Measurements from ENCODE around the gene KCNG2. TPM values are rescaled to one million over a fixed set of nuclear protein-coding genes. Genes with fewer than 3 reads are reported as not detected.
A peak's percentile ranks its signal among the peaks of the same experiment; 100 is the strongest.
"Not testable (repeated sequence)": the region's sequence is repeated elsewhere in the genome, so short reads cannot be mapped to it uniquely, and the experiment has no call there.

Gene KCNG2
- total and polyA plus RNA-seq, 4 donors, result 0.03 to 0.23 (median 0.08) TPM; not detected in 1

GRCh38 chr18:79864006-79864725 lies 66.4 kb downstream of the KCNG2 start:
- peak; percentile 13 for DNase-seq (ENCODE audit: low spot score)
- Histone ChIP-seq H3K27me3 (ENCODE audit: control insufficient read depth in 4 of 4, insufficient read depth in 4 of 4, low read length in 3 of 4) (no peaks in the 10 kb centered on the region), H3K9me3 (ENCODE audit: control insufficient read depth in 4 of 4, low read length in 3 of 4) (peaks cover 0 to 2% (median 0%) of the 10 kb centered on the region in 4 donors), H3K4me3 (ENCODE audit: low read depth in 1 of 3, low read length in 3 of 3) (no peak overlapping the region), H3K36me3 (ENCODE audit: control insufficient read depth in 4 of 4, insufficient read depth in 3 of 4, low read depth in 1 of 4, low read length in 3 of 4) (no peaks in the 10 kb centered on the region), H3K9ac (ENCODE audit: low read depth in 1 of 2, low read length in 2 of 2) (no peak overlapping the region), H3K4me1 (ENCODE audit: control insufficient read depth in 4 of 4, insufficient read depth in 4 of 4, low read length in 3 of 4) (no peaks in the 10 kb centered on the region), H3K27ac (ENCODE audit: low read depth in 1 of 2, low read length in 2 of 2) (no peak overlapping the region)
- WGBS, result 71% methylated on average over 74 of the region's 74 CpGs
- no peak for TF ChIP-seq JUND (IDR thresholded peaks at IDR 0.05)
- no peak for TF ChIP-seq HNF4G (IDR thresholded peaks at IDR 0.05)
- no peak for TF ChIP-seq GABPA (IDR thresholded peaks at IDR 0.05 in 1 of 2, conservative IDR thresholded peaks at IDR 0.05 in 1 of 2)
- no peak for TF ChIP-seq YY1 (IDR thresholded peaks at IDR 0.05)
- TF ChIP-seq MAX (IDR thresholded peaks at IDR 0.05), result no peak
- no peak for TF ChIP-seq REST (IDR thresholded peaks at IDR 0.05)
- TF ChIP-seq RAD21 (IDR thresholded peaks at IDR 0.05), result no peak
- TF ChIP-seq HNF4A (conservative IDR thresholded peaks at IDR 0.05), result no peak
- TF ChIP-seq, protein P1, sequence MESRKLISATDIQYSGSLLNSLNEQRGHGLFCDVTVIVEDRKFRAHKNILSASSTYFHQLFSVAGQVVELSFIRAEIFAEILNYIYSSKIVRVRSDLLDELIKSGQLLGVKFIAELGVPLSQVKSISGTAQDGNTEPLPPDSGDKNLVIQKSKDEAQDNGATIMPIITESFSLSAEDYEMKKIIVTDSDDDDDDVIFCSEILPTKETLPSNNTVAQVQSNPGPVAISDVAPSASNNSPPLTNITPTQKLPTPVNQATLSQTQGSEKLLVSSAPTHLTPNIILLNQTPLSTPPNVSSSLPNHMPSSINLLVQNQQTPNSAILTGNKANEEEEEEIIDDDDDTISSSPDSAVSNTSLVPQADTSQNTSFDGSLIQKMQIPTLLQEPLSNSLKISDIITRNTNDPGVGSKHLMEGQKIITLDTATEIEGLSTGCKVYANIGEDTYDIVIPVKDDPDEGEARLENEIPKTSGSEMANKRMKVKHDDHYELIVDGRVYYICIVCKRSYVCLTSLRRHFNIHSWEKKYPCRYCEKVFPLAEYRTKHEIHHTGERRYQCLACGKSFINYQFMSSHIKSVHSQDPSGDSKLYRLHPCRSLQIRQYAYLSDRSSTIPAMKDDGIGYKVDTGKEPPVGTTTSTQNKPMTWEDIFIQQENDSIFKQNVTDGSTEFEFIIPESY (IDR thresholded peaks at IDR 0.05), result no peak
- TF ChIP-seq EGR1 (IDR thresholded peaks at IDR 0.05; ENCODE audit: low read depth in 2 of 2), result no peak
- no peak for TF ChIP-seq FOXA1 (IDR thresholded peaks at IDR 0.05)
- TF ChIP-seq, protein P2, sequence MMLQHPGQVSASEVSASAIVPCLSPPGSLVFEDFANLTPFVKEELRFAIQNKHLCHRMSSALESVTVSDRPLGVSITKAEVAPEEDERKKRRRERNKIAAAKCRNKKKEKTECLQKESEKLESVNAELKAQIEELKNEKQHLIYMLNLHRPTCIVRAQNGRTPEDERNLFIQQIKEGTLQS (IDR thresholded peaks at IDR 0.05), result no peak
- TF ChIP-seq NR2F2 (IDR thresholded peaks at IDR 0.05), result no peak
- TF ChIP-seq, protein P3, sequence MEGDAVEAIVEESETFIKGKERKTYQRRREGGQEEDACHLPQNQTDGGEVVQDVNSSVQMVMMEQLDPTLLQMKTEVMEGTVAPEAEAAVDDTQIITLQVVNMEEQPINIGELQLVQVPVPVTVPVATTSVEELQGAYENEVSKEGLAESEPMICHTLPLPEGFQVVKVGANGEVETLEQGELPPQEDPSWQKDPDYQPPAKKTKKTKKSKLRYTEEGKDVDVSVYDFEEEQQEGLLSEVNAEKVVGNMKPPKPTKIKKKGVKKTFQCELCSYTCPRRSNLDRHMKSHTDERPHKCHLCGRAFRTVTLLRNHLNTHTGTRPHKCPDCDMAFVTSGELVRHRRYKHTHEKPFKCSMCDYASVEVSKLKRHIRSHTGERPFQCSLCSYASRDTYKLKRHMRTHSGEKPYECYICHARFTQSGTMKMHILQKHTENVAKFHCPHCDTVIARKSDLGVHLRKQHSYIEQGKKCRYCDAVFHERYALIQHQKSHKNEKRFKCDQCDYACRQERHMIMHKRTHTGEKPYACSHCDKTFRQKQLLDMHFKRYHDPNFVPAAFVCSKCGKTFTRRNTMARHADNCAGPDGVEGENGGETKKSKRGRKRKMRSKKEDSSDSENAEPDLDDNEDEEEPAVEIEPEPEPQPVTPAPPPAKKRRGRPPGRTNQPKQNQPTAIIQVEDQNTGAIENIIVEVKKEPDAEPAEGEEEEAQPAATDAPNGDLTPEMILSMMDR (IDR thresholded peaks at IDR 0.05; ENCODE audit: low read depth, low read length, missing input control), result no peak
- no peak for TF ChIP-seq TAF1 (conservative IDR thresholded peaks at IDR 0.05)
- TF ChIP-seq RXRA (IDR thresholded peaks at IDR 0.05), result no peak
- no peak for TF ChIP-seq FOXA2 (IDR thresholded peaks at IDR 0.05)

DNA sequence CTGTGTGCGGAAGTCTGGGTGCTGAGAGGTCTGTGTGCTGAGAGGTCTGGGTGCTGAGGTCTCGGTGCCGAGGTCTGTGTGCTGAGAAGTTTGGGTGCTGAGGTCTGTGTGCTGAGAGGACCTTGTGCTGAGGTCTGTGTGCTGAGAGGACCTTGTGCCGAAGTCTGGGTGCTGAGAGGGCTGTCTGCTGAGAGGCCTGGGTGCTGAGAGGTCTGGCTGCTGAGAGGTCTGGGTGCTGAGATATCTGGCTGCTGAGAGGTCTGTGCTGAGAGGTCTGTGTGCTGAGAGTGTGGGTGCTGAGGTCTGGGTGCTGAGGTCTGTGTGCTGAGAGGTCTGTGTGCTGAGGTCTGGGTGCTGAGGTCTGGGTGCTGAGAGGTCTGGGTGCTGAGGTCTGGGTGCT lies 67.2 kb downstream of the KCNG2 start:
- WGBS, result 93% methylated on average over 4 of the region's 4 CpGs
- not testable (repeated sequence) for DNase-seq (ENCODE audit: low spot score); H3K27ac ChIP-seq (ENCODE audit: low read depth in 1 of 2, low read length in 2 of 2)

DNA sequence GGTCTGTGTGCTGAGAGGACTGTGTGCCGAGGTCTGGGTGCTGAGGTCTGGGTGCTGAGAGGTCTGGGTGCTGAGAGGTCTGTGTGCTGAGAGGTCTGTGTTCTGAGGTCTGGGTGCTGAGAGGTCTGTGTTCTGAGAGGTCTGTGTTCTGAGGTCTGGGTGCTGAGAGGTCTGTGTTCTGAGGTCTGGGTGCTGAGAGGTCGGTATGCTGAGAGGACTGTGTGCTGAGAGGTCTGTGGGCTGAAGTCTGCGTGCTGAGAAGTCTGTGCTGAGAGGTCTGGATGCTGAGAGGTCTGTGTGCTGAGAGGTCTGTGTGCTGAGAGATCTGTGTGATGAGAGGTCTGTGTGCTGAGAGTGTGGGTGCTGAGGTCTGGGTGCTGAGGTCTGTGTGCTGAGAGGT lies 68.2 kb downstream of the KCNG2 start:
- H3K4me3 ChIP-seq (ENCODE audit: low read depth in 1 of 3, low read length in 3 of 3); H3K9ac ChIP-seq (ENCODE audit: low read depth in 1 of 2, low read length in 2 of 2); H3K27me3 ChIP-seq (ENCODE audit: control insufficient read depth in 4 of 4, insufficient read depth in 4 of 4, low read length in 3 of 4); H3K36me3 ChIP-seq (ENCODE audit: control insufficient read depth in 4 of 4, insufficient read depth in 3 of 4, low read depth in 1 of 4, low read length in 3 of 4); H3K9me3 ChIP-seq (ENCODE audit: control insufficient read depth in 4 of 4, low read length in 3 of 4); DNase-seq (ENCODE audit: low spot score); H3K27ac ChIP-seq (ENCODE audit: low read depth in 1 of 2, low read length in 2 of 2); H3K4me1 ChIP-seq (ENCODE audit: control insufficient read depth in 4 of 4, insufficient read depth in 4 of 4, low read length in 3 of 4): not testable (repeated sequence)
- 60% methylated on average over 3 of the region's 3 CpGs for WGBS

More for the DNA sequence above, 67.2 kb downstream of the KCNG2 start:
- H3K9me3 ChIP-seq (ENCODE audit: control insufficient read depth in 4 of 4, low read length in 3 of 4); H3K36me3 ChIP-seq (ENCODE audit: control insufficient read depth in 4 of 4, insufficient read depth in 3 of 4, low read depth in 1 of 4, low read length in 3 of 4); H3K27me3 ChIP-seq (ENCODE audit: control insufficient read depth in 4 of 4, insufficient read depth in 4 of 4, low read length in 3 of 4); H3K9ac ChIP-seq (ENCODE audit: low read depth in 1 of 2, low read length in 2 of 2); H3K4me3 ChIP-seq (ENCODE audit: low read depth in 1 of 3, low read length in 3 of 3); H3K4me1 ChIP-seq (ENCODE audit: control insufficient read depth in 4 of 4, insufficient read depth in 4 of 4, low read length in 3 of 4): not testable (repeated sequence)

Measured in liver (tissue), 9 donors.